ENCODE data around the gene DENND1A.

The DENND1A gene

DNA sequence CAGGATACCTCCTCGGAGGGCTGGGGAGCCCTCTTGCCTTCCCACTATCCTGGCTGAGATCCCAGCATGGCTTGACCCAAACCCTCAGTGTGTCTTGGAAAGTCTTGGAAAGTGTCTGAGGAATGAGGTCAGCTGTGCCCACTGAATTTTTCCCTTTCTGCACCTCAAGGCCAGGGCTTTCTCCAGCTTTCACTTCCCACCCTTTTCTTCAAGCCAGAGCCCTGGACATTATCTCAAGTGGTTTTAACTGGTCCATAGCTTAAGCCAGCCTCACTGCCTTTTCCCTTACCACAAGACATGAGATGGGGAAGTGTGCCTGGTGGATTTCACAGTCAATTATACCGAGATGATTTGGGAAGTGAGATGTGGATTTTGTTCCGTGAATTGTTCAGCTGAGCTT, 45.9 kb upstream of the DENND1A start:
- no peak overlapping the region for H3K23ac ChIP-seq (ENCODE audit: low read depth, low read length, poor library complexity)
- no peak overlapping the region for H2BK5ac ChIP-seq (ENCODE audit: low read length)
- no peak overlapping the region for H3K9ac ChIP-seq (ENCODE audit: low read depth, low read length, poor library complexity)
- no peaks in the 10 kb centered on the region for H3K79me1 ChIP-seq (ENCODE audit: low read depth, low read length)
- WGBS, 2 donors (ENCODE audit: extremely low coverage in 2 of 2, insufficient read length in 2 of 2, insufficient replicate concordance in 1 of 2): no CpG with 5 or more reads among the region's 3 CpGs
- peaks cover 0 to 4% of the 10 kb centered on the region in 2 donors for H3K4me1 ChIP-seq (ENCODE audit: control insufficient read depth in 2 of 2, insufficient read depth in 1 of 2, low read depth in 1 of 2, low read length in 2 of 2)
- no peak for DNase-seq (ENCODE audit: low spot score)
- no peak overlapping the region for H3K4ac ChIP-seq (ENCODE audit: low read length)
- peaks cover 0 to 36% (median 0%) of the 10 kb centered on the region in 3 experiments for H3K27me3 ChIP-seq (ENCODE audit: control insufficient read depth in 3 of 3, insufficient read depth in 3 of 3, low read depth in 1 of 3, low read length in 3 of 3)
- no peak overlapping the region for H3K4me3 ChIP-seq (ENCODE audit: low read length in 2 of 2)
- H4K8ac ChIP-seq (ENCODE audit: low read depth, low read length): no peak overlapping the region
- no peak overlapping the region for H3K27ac ChIP-seq (replicated peaks; ENCODE audit: low read length)
- H2BK15ac ChIP-seq (ENCODE audit: low read length): no peak overlapping the region
- H3K18ac ChIP-seq (ENCODE audit: low read length): no peak overlapping the region
- H2BK12ac ChIP-seq (ENCODE audit: low read length): no peak overlapping the region
- no peak overlapping the region for H2AFZ ChIP-seq (ENCODE audit: low read length)
- no peak overlapping the region for H4K91ac ChIP-seq (ENCODE audit: low read depth, low read length, poor library complexity)
- no peak overlapping the region for H2BK120ac ChIP-seq (ENCODE audit: low read depth, low read length)
- H3K9me3 ChIP-seq (replicated peaks in 1 of 2; ENCODE audit: control insufficient read depth in 2 of 2, insufficient read depth in 1 of 2, low read depth in 1 of 2, low read length in 2 of 2): peaks cover 11 to 24% of the 10 kb centered on the region in 2 donors
- H3K14ac ChIP-seq (ENCODE audit: low read length): no peak overlapping the region
- no peak overlapping the region for H3K4me2 ChIP-seq (ENCODE audit: insufficient read depth, low read length, poor library complexity, severe bottlenecking)
- no peak overlapping the region for H2AK5ac ChIP-seq (ENCODE audit: low read depth, low read length)
- H3K36me3 ChIP-seq (replicated peaks in 1 of 2; ENCODE audit: control insufficient read depth in 2 of 2, insufficient read depth in 2 of 2, low read length in 2 of 2): peaks cover 0 to 4% of the 10 kb centered on the region in 2 donors

DNA sequence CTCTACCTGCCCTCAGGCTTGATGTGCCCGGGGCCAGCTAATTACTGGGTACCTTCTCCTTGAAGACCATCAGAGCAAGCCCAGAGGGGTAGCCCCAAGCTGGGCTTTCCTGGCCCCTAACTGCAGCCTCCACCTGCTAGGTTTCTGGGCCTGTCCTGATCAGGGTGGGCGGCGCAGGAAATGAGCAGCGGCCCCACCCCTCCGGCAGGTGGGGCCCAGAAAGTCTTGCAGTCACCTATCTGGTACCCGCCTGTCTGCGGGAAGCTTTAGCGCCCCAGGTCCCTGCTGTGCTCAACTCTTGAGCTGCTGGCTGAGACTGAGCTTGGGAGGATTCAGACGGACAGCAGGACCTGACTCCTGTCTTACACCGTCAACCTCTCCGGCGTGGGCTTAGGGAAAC, 44.5 kb upstream of the DENND1A start:
- no peak overlapping the region for H3K23ac ChIP-seq (ENCODE audit: low read depth, low read length, poor library complexity)
- no CpG with 5 or more reads among the region's 12 CpGs for WGBS, 2 donors (ENCODE audit: extremely low coverage in 2 of 2, insufficient read length in 2 of 2, insufficient replicate concordance in 1 of 2)
- no peak overlapping the region for H3K9ac ChIP-seq (ENCODE audit: low read depth, low read length, poor library complexity)
- H3K14ac ChIP-seq (ENCODE audit: low read length): no peak overlapping the region
- H2BK120ac ChIP-seq (ENCODE audit: low read depth, low read length): no peak overlapping the region
- H2BK15ac ChIP-seq (ENCODE audit: low read length): no peak overlapping the region
- H2BK5ac ChIP-seq (ENCODE audit: low read length): peak overlapping the region; percentile 19
- H4K8ac ChIP-seq (ENCODE audit: low read depth, low read length): no peak overlapping the region
- no peak overlapping the region for H2BK12ac ChIP-seq (ENCODE audit: low read length)
- H2AK5ac ChIP-seq (ENCODE audit: low read depth, low read length): no peak overlapping the region
- H3K4me1 ChIP-seq (ENCODE audit: control insufficient read depth in 2 of 2, insufficient read depth in 1 of 2, low read depth in 1 of 2, low read length in 2 of 2): peaks cover 0 to 4% of the 10 kb centered on the region in 2 donors
- no peaks in the 10 kb centered on the region for H3K79me1 ChIP-seq (ENCODE audit: low read depth, low read length)
- H4K91ac ChIP-seq (ENCODE audit: low read depth, low read length, poor library complexity): no peak overlapping the region
- H3K9me3 ChIP-seq (replicated peaks in 1 of 2; ENCODE audit: control insufficient read depth in 2 of 2, insufficient read depth in 1 of 2, low read depth in 1 of 2, low read length in 2 of 2): peaks cover 11 to 24% of the 10 kb centered on the region in 2 donors
- peaks cover 0 to 4% of the 10 kb centered on the region in 2 donors for H3K36me3 ChIP-seq (replicated peaks in 1 of 2; ENCODE audit: control insufficient read depth in 2 of 2, insufficient read depth in 2 of 2, low read length in 2 of 2)
- H3K4me3 ChIP-seq (ENCODE audit: low read length in 2 of 2): no peak overlapping the region
- no peak for DNase-seq (ENCODE audit: low spot score)
- H3K4me2 ChIP-seq (ENCODE audit: insufficient read depth, low read length, poor library complexity, severe bottlenecking): no peak overlapping the region
- H2AFZ ChIP-seq (ENCODE audit: low read length): no peak overlapping the region
- no peak overlapping the region for H3K27ac ChIP-seq (replicated peaks; ENCODE audit: low read length)
- no peak overlapping the region for H3K18ac ChIP-seq (ENCODE audit: low read length)
- H3K27me3 ChIP-seq (ENCODE audit: control insufficient read depth in 3 of 3, insufficient read depth in 3 of 3, low read depth in 1 of 3, low read length in 3 of 3): peaks cover 0 to 28% (median 0%) of the 10 kb centered on the region in 3 experiments
- no peak overlapping the region for H3K4ac ChIP-seq (ENCODE audit: low read length)

DNA sequence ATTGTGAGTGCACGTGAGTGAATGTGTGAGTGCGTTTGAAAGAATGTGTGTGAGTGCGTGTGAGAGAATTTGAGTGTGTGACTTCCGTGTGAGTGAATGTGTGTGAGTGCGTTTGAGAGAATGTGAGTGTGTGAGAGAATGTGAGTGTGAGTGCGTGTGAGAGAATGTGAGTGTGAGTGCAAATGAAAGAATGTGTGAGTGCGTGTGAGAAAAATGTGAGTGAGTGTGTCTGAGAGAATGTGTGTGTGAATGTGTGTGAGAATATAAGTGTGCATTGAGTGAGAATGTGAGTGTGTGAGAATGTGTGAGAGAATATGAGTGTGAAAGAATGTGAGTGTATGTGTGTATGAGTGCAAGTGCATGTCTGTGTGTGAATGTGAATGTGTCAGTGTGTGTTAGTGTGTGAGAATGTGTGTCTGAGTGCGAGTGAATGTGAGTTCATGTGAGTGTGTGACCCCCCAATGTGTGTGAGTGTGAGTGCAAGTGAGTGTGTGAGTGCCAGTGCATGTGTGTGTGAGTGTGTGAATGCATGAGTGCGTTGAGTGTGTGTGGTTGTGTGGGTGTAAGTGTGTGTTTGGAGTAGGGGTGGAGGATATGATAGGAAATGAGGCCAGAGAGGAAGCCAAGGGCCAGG, 43.8 kb upstream of the DENND1A start:
- no peak overlapping the region for H2AK5ac ChIP-seq (ENCODE audit: low read depth, low read length)
- peak overlapping the region; percentile 25 for H3K9ac ChIP-seq (ENCODE audit: low read depth, low read length, poor library complexity)
- no peak overlapping the region for H2BK120ac ChIP-seq (ENCODE audit: low read depth, low read length)
- H4K8ac ChIP-seq (ENCODE audit: low read depth, low read length): peak overlapping the region; percentile 68
- H3K27ac ChIP-seq (replicated peaks; ENCODE audit: low read length): no peak overlapping the region
- no peak overlapping the region for H2BK12ac ChIP-seq (ENCODE audit: low read length)
- no peak overlapping the region for H4K91ac ChIP-seq (ENCODE audit: low read depth, low read length, poor library complexity)
- H3K79me1 ChIP-seq (ENCODE audit: low read depth, low read length): no peaks in the 10 kb centered on the region
- no peak overlapping the region for H3K4me2 ChIP-seq (ENCODE audit: insufficient read depth, low read length, poor library complexity, severe bottlenecking)
- H2AFZ ChIP-seq (ENCODE audit: low read length): no peak overlapping the region
- peaks cover 0 to 4% of the 10 kb centered on the region in 2 donors for H3K36me3 ChIP-seq (replicated peaks in 1 of 2; ENCODE audit: control insufficient read depth in 2 of 2, insufficient read depth in 2 of 2, low read length in 2 of 2)
- peak overlapping the region; percentile 5 for H3K23ac ChIP-seq (ENCODE audit: low read depth, low read length, poor library complexity)
- H3K4me1 ChIP-seq (ENCODE audit: control insufficient read depth in 2 of 2, insufficient read depth in 1 of 2, low read depth in 1 of 2, low read length in 2 of 2): peaks cover 0 to 4% of the 10 kb centered on the region in 2 donors
- peaks cover 0 to 24% (median 0%) of the 10 kb centered on the region in 3 experiments for H3K27me3 ChIP-seq (ENCODE audit: control insufficient read depth in 3 of 3, insufficient read depth in 3 of 3, low read depth in 1 of 3, low read length in 3 of 3)
- H3K4me3 ChIP-seq (ENCODE audit: low read length in 2 of 2): peak overlapping the region in 1 of 2 donors; percentile 43
- no peak overlapping the region for H3K4ac ChIP-seq (ENCODE audit: low read length)
- no peak overlapping the region for H2BK15ac ChIP-seq (ENCODE audit: low read length)
- H3K14ac ChIP-seq (ENCODE audit: low read length): no peak overlapping the region
- WGBS, 2 donors (ENCODE audit: extremely low coverage in 2 of 2, insufficient read length in 2 of 2, insufficient replicate concordance in 1 of 2): 100% methylated on average over 6 to 7 of the region's 9 CpGs
- DNase-seq (ENCODE audit: low spot score): no peak
- H2BK5ac ChIP-seq (ENCODE audit: low read length): peak overlapping the region; percentile 19
- H3K9me3 ChIP-seq (replicated peaks in 1 of 2; ENCODE audit: control insufficient read depth in 2 of 2, insufficient read depth in 1 of 2, low read depth in 1 of 2, low read length in 2 of 2): peaks cover 11 to 24% of the 10 kb centered on the region in 2 donors
- no peak overlapping the region for H3K18ac ChIP-seq (ENCODE audit: low read length)

DNA sequence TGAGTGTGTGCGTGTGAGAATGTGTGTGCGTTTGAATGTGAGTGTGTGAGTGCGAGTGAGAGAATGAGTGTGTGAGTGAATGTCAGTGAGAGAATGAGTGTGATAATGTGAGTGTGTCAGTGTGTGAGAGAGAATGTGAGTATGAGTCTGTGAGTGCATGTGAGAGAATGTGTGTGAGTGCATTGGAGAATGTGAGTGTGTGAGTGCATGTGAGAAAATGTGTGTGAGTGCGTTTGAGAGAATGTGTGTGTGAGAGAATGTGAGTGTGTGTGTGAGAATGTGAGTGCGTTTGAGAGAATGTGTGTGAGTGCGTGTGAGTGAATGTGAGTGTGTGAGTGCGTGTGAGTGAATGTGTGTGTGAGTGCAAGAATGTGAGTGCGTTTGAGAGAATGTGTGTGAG, 42.7 kb upstream of the DENND1A start:
- Histone ChIP-seq H2AK5ac (ENCODE audit: low read depth, low read length) (no peak overlapping the region), H3K23ac (ENCODE audit: low read depth, low read length, poor library complexity) (no peak overlapping the region), H2BK12ac (ENCODE audit: low read length) (no peak overlapping the region), H3K36me3 (replicated peaks in 1 of 2; ENCODE audit: control insufficient read depth in 2 of 2, insufficient read depth in 2 of 2, low read length in 2 of 2) (peaks cover 0 to 4% of the 10 kb centered on the region in 2 donors), H3K9ac (ENCODE audit: low read depth, low read length, poor library complexity) (peak overlapping the region; percentile 1), H3K18ac (ENCODE audit: low read length) (no peak overlapping the region), H3K4me1 (ENCODE audit: control insufficient read depth in 2 of 2, insufficient read depth in 1 of 2, low read depth in 1 of 2, low read length in 2 of 2) (peaks cover 0 to 4% of the 10 kb centered on the region in 2 donors), H2BK5ac (ENCODE audit: low read length) (no peak overlapping the region), H3K4ac (ENCODE audit: low read length) (no peak overlapping the region), H2BK120ac (ENCODE audit: low read depth, low read length) (no peak overlapping the region), H3K4me3 (ENCODE audit: low read length in 2 of 2) (peak overlapping the region in 1 of 2 donors; percentile 9), H3K27ac (replicated peaks; ENCODE audit: low read length) (no peak overlapping the region), H3K14ac (ENCODE audit: low read length) (no peak overlapping the region), H4K8ac (ENCODE audit: low read depth, low read length) (no peak overlapping the region), H3K79me1 (ENCODE audit: low read depth, low read length) (no peaks in the 10 kb centered on the region), H3K9me3 (replicated peaks in 1 of 2; ENCODE audit: control insufficient read depth in 2 of 2, insufficient read depth in 1 of 2, low read depth in 1 of 2, low read length in 2 of 2) (peaks cover 11 to 24% of the 10 kb centered on the region in 2 donors), H3K27me3 (ENCODE audit: control insufficient read depth in 3 of 3, insufficient read depth in 3 of 3, low read depth in 1 of 3, low read length in 3 of 3) (peaks cover 0 to 24% (median 0%) of the 10 kb centered on the region in 3 experiments), H3K4me2 (ENCODE audit: insufficient read depth, low read length, poor library complexity, severe bottlenecking) (no peak overlapping the region), H4K91ac (ENCODE audit: low read depth, low read length, poor library complexity) (no peak overlapping the region), H2AFZ (ENCODE audit: low read length) (no peak overlapping the region), H2BK15ac (ENCODE audit: low read length) (no peak overlapping the region)
- no peak for DNase-seq (ENCODE audit: low spot score)
- WGBS, 2 donors (ENCODE audit: extremely low coverage in 2 of 2, insufficient read length in 2 of 2, insufficient replicate concordance in 1 of 2): 100% methylated on average over 8 of the region's 8 CpGs

Measured in neuronal stem cell (in vitro differentiated cells).